HL-60 (cell line): ENCODE results near the gene ATG10.

Experiments used
- POLR2AphosphoS5 ChIP-seq: IDR thresholded peaks from 2 replicates; pipeline ENCODE4 v1.6.1; 2012; ENCODE audit warnings: low read depth
- SPI1 ChIP-seq: IDR thresholded peaks from 2 replicates; pipeline ENCODE4 v1.6.1; 2012; ENCODE audit warnings: low read depth, mild to moderate bottlenecking, borderline replicate concordance
- TF ChIP-seq, protein P1 (sequence below): IDR thresholded peaks from one replicate; pipeline ENCODE4 v1.5.1; 2011; ENCODE audit warnings: low read length, control low read depth, inconsistent platforms; ENCODE audit not compliant: insufficient read depth

DNA sequence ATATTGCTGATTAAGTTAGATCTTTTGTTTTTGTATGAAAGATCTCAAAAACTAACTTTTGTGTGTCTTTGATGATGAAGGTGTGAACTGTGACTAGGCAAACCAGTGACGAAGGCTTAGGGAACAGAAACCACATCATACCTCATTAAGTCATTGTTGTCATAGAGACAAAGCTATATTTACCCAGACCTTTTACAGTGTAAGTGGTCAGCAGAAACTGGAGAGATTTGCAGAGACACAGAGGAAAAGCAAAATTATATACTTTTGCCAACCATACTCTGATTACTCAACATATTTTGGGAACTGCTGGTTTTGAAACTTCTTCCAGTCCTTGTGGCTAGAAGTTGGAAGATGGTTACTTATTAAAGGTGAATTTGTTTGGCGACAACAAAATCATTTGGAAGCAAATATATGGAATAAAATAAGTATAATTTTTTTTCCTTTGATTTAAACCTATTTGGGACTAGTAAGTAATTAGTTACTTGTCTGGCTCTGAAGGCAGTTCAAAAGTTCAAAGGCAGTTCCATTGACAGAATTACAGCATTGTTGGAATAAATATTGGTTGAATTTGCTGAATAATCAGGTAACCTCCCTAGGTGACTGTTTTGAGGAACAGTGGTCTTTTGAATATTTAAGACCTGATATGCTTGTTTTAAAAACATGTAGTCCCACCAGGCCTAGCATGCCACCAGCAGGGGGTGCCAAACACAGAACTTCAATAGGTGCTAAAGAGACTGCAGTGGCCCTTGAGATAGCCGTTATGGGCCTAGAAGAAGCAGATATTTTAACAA lies 202.5 kb downstream of the ATG10 start:
- TF ChIP-seq POLR2AphosphoS5 (no peak), SPI1 (no peak)
- TF ChIP-seq, protein P1, sequence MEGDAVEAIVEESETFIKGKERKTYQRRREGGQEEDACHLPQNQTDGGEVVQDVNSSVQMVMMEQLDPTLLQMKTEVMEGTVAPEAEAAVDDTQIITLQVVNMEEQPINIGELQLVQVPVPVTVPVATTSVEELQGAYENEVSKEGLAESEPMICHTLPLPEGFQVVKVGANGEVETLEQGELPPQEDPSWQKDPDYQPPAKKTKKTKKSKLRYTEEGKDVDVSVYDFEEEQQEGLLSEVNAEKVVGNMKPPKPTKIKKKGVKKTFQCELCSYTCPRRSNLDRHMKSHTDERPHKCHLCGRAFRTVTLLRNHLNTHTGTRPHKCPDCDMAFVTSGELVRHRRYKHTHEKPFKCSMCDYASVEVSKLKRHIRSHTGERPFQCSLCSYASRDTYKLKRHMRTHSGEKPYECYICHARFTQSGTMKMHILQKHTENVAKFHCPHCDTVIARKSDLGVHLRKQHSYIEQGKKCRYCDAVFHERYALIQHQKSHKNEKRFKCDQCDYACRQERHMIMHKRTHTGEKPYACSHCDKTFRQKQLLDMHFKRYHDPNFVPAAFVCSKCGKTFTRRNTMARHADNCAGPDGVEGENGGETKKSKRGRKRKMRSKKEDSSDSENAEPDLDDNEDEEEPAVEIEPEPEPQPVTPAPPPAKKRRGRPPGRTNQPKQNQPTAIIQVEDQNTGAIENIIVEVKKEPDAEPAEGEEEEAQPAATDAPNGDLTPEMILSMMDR = peak; percentile 22
